ENCODE data around the gene BNIP3.

GRCh38 chr10:131937836-131938235, 43.9 kb downstream of the BNIP3 start:
- no peak for TF ChIP-seq EZH2 (IDR thresholded peaks at IDR 0.05; ENCODE audit: borderline replicate concordance, low read depth, low read length, poor library complexity, severe bottlenecking)
- TF ChIP-seq CTCF (conservative IDR thresholded peaks at IDR 0.05; ENCODE audit: low read depth, low read length): no peak

Measured in A673 (cell line).